ENCODE results near the gene SRXN1. TPM values are rescaled to one million over a fixed set of nuclear protein-coding genes. Genes with fewer than 3 reads are reported as not detected.

SRXN1 gene
- total RNA-seq, 1 donor from 2014 or later: 17.7 TPM

- no peak for TF ChIP-seq EZH2 (IDR thresholded peaks at IDR 0.05; ENCODE audit: insufficient read depth, low read length)
- TF ChIP-seq CTCF (IDR thresholded peaks at IDR 0.05; ENCODE audit: insufficient read depth, low read depth, low read length): no peak
- no peaks in the 10 kb centered on the region for H3K36me3 Mint-ChIP-seq (ENCODE audit: low read depth, unreplicated experiment)
- no peak overlapping the region for H3K4me3 Mint-ChIP-seq (ENCODE audit: unreplicated experiment)
- H4K20me1 ChIP-seq (ENCODE audit: insufficient read depth, low read length): no peaks in the 10 kb centered on the region
- H3K4me2 ChIP-seq (ENCODE audit: low read length): no peak overlapping the region
- H3K27me3 ChIP-seq (ENCODE audit: insufficient read depth, low read length): peaks cover 4% of the 10 kb centered on the region
- H3K9ac ChIP-seq (ENCODE audit: low read length): no peak overlapping the region
- H2AFZ ChIP-seq (ENCODE audit: low read depth, low read length): no peak overlapping the region
- DNase-seq (ENCODE audit: low read depth) (no peak), FAIRE-seq (no peak)
- no peaks in the 10 kb centered on the region for H3K79me2 ChIP-seq (ENCODE audit: insufficient read depth, low read length)
- H3K9me3 Mint-ChIP-seq (ENCODE audit: unreplicated experiment): peaks cover 3% of the 10 kb centered on the region
- no peaks in the 10 kb centered on the region for H3K9me3 ChIP-seq (ENCODE audit: insufficient read depth, low read depth, low read length)
- H3K4me3 ChIP-seq (ENCODE audit: insufficient read depth, low read depth, low read length): no peak overlapping the region
- no peak overlapping the region for H3K27ac ChIP-seq (ENCODE audit: low read depth, low read length)
- no peaks in the 10 kb centered on the region for H3K4me1 Mint-ChIP-seq (ENCODE audit: low read depth, unreplicated experiment)
- H3K4me1 ChIP-seq (ENCODE audit: insufficient read depth, low read length): no peaks in the 10 kb centered on the region
- H3K27me3 Mint-ChIP-seq (ENCODE audit: low read depth, unreplicated experiment): peaks cover 49% of the 10 kb centered on the region
- H3K27ac Mint-ChIP-seq (ENCODE audit: unreplicated experiment): no peak overlapping the region
- H3K36me3 ChIP-seq (ENCODE audit: insufficient read depth, low read length): no peaks in the 10 kb centered on the region
These were observed 15.4 kb downstream of the SRXN1 start for GRCh38 chr20:637559-637958.

- Mint-ChIP-seq H3K9me3 (ENCODE audit: unreplicated experiment) (peaks cover 3% of the 10 kb centered on the region), H3K4me3 (ENCODE audit: unreplicated experiment) (no peak overlapping the region), H3K36me3 (ENCODE audit: low read depth, unreplicated experiment) (no peaks in the 10 kb centered on the region), H3K27ac (ENCODE audit: unreplicated experiment) (no peak overlapping the region), H3K4me1 (ENCODE audit: low read depth, unreplicated experiment) (no peaks in the 10 kb centered on the region), H3K27me3 (ENCODE audit: low read depth, unreplicated experiment) (peaks cover 48% of the 10 kb centered on the region)
- H3K27ac ChIP-seq (ENCODE audit: low read depth, low read length): no peak overlapping the region
- H3K4me1 ChIP-seq (ENCODE audit: insufficient read depth, low read length): no peaks in the 10 kb centered on the region
- FAIRE-seq (no peak), DNase-seq (ENCODE audit: low read depth) (no peak)
- no peaks in the 10 kb centered on the region for H3K79me2 ChIP-seq (ENCODE audit: insufficient read depth, low read length)
- H3K27me3 ChIP-seq (ENCODE audit: insufficient read depth, low read length): peaks cover 4% of the 10 kb centered on the region
- no peaks in the 10 kb centered on the region for H4K20me1 ChIP-seq (ENCODE audit: insufficient read depth, low read length)
- no peak for TF ChIP-seq CTCF (IDR thresholded peaks at IDR 0.05; ENCODE audit: insufficient read depth, low read depth, low read length)
- no peak for TF ChIP-seq EZH2 (IDR thresholded peaks at IDR 0.05; ENCODE audit: insufficient read depth, low read length)
- H2AFZ ChIP-seq (ENCODE audit: low read depth, low read length): no peak overlapping the region
- no peaks in the 10 kb centered on the region for H3K36me3 ChIP-seq (ENCODE audit: insufficient read depth, low read length)
- no peak overlapping the region for H3K9ac ChIP-seq (ENCODE audit: low read length)
- H3K4me2 ChIP-seq (ENCODE audit: low read length): no peak overlapping the region
- H3K4me3 ChIP-seq (ENCODE audit: insufficient read depth, low read depth, low read length): no peak overlapping the region
- H3K9me3 ChIP-seq (ENCODE audit: insufficient read depth, low read depth, low read length): no peaks in the 10 kb centered on the region
These were observed 17.1 kb downstream of the SRXN1 start for GRCh38 chr20:635893-636338.

GRCh38 chr20:635028-635892 lies 17.7 kb downstream of the SRXN1 start:
- TF ChIP-seq EZH2 (IDR thresholded peaks at IDR 0.05; ENCODE audit: insufficient read depth, low read length): no peak
- no peak for TF ChIP-seq CTCF (IDR thresholded peaks at IDR 0.05; ENCODE audit: insufficient read depth, low read depth, low read length)
- Histone ChIP-seq H3K27ac (ENCODE audit: low read depth, low read length) (no peak overlapping the region), H2AFZ (ENCODE audit: low read depth, low read length) (no peak overlapping the region), H3K79me2 (ENCODE audit: insufficient read depth, low read length) (no peaks in the 10 kb centered on the region), H3K9me3 (ENCODE audit: insufficient read depth, low read depth, low read length) (no peaks in the 10 kb centered on the region), H3K36me3 (ENCODE audit: insufficient read depth, low read length) (no peaks in the 10 kb centered on the region), H3K4me1 (ENCODE audit: insufficient read depth, low read length) (no peaks in the 10 kb centered on the region), H4K20me1 (ENCODE audit: insufficient read depth, low read length) (no peaks in the 10 kb centered on the region), H3K27me3 (ENCODE audit: insufficient read depth, low read length) (peaks cover 4% of the 10 kb centered on the region), H3K4me3 (ENCODE audit: insufficient read depth, low read depth, low read length) (no peak overlapping the region), H3K4me2 (ENCODE audit: low read length) (no peak overlapping the region), H3K9ac (ENCODE audit: low read length) (no peak overlapping the region)
- peaks cover 2% of the 10 kb centered on the region for H3K9me3 Mint-ChIP-seq (ENCODE audit: unreplicated experiment)
- FAIRE-seq (no peak), DNase-seq (ENCODE audit: low read depth) (no peak)
- H3K27me3 Mint-ChIP-seq (ENCODE audit: low read depth, unreplicated experiment): peaks cover 51% of the 10 kb centered on the region
- no peaks in the 10 kb centered on the region for H3K4me1 Mint-ChIP-seq (ENCODE audit: low read depth, unreplicated experiment)
- no peak overlapping the region for H3K4me3 Mint-ChIP-seq (ENCODE audit: unreplicated experiment)
- no peaks in the 10 kb centered on the region for H3K36me3 Mint-ChIP-seq (ENCODE audit: low read depth, unreplicated experiment)
- no peak overlapping the region for H3K27ac Mint-ChIP-seq (ENCODE audit: unreplicated experiment)
